Breast epithelium (tissue), 3 donors: ENCODE data around the gene PYCR2.

Experiments used
- POLR2A ChIP-seq: fragments of 450-650 bp; IDR thresholded peaks from one replicate; pipeline ENCODE4 v1.6.1; 2016; ENCODE audit warnings: antibody characterized with exemption, mild to moderate bottlenecking, moderate library complexity
- TF ChIP-seq, protein P1 (sequence below), 3 donors: fragments of 450-650 bp; IDR thresholded peaks; one replicate each; pipeline ENCODE4 v1.5.1; 2016 to 2017; ENCODE audit warnings: antibody characterized with exemption in 3 of 3, mild to moderate bottlenecking in 3 of 3, moderate library complexity in 3 of 3

DNA sequence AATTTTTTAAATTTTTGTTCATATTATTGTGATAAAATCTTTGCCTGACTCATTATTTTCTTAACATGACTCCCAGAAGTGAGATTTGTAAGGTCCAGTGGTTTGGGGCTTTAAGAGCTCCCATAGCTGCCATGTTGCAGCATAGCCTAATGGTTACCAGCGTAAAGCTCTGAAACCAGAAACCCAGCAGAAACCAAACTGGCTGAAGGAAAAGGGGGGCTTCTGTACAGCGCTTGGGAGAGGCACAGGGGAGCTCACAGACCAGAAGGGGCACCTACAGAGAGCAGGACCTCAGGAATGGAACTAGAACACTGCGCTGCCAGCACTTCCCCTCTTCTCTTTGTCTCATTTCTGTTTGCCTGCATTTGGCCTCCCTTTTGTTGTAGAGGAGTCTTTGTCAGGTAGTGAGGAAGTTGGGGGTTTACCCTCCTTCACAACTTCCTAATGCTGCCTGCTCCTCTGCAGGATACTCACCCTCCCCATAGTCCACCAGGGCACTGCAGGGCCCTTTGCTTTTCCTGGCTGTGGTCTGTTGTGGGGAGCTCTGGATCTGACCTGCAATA, 2.6 kb upstream of the PYCR2 start:
- TF ChIP-seq, protein P1, sequence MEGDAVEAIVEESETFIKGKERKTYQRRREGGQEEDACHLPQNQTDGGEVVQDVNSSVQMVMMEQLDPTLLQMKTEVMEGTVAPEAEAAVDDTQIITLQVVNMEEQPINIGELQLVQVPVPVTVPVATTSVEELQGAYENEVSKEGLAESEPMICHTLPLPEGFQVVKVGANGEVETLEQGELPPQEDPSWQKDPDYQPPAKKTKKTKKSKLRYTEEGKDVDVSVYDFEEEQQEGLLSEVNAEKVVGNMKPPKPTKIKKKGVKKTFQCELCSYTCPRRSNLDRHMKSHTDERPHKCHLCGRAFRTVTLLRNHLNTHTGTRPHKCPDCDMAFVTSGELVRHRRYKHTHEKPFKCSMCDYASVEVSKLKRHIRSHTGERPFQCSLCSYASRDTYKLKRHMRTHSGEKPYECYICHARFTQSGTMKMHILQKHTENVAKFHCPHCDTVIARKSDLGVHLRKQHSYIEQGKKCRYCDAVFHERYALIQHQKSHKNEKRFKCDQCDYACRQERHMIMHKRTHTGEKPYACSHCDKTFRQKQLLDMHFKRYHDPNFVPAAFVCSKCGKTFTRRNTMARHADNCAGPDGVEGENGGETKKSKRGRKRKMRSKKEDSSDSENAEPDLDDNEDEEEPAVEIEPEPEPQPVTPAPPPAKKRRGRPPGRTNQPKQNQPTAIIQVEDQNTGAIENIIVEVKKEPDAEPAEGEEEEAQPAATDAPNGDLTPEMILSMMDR (IDR thresholded peaks at IDR 0.05): no peak
- no peak for TF ChIP-seq POLR2A
